Measurements from ENCODE around the gene TGFA. TPM values are rescaled to one million over a fixed set of nuclear protein-coding genes. Genes with fewer than 3 reads are reported as not detected.

The TGFA gene
- total RNA-seq, 1 donor from 2014 or later = not detected

GRCh38 chr2:70443078-70443465 lies 110.6 kb downstream of the TGFA start:
- H3K27ac ChIP-seq = no peak overlapping the region
- Mint-ChIP-seq H3K36me3 (no peaks in the 10 kb centered on the region), H3K9me3 (no peaks in the 10 kb centered on the region), H3K27ac (no peak overlapping the region), H3K4me3 (no peak overlapping the region), H3K27me3 (ENCODE audit: insufficient read depth, low read depth) (peaks cover 10% of the 10 kb centered on the region), H3K4me1 (peaks cover 12% of the 10 kb centered on the region)
- H3K36me3 ChIP-seq = no peaks in the 10 kb centered on the region
- H3K4me2 ChIP-seq = no peak overlapping the region
- no peak overlapping the region for H3K9ac ChIP-seq
- no peak overlapping the region for H2AFZ ChIP-seq (replicated peaks)
- no peaks in the 10 kb centered on the region for H3F3A ChIP-seq (ENCODE audit: low read depth)
- H4K20me1 ChIP-seq (ENCODE audit: low read depth) = no peaks in the 10 kb centered on the region
- no peaks in the 10 kb centered on the region for H3K9me3 ChIP-seq (ENCODE audit: low read depth)
- no peaks in the 10 kb centered on the region for H3K4me1 ChIP-seq
- no peaks in the 10 kb centered on the region for H3K27me3 ChIP-seq
- TF ChIP-seq EZH2 (IDR thresholded peaks at IDR 0.05) (no peak), CTCF (IDR thresholded peaks at IDR 0.05) (no peak), EZH2phosphoT487 (IDR thresholded peaks at IDR 0.05) (no peak)
- no peak overlapping the region for H3K4me3 ChIP-seq
- DNase-seq (ENCODE audit: low spot score) = no peak
- H3K79me2 ChIP-seq (ENCODE audit: low read depth) = no peaks in the 10 kb centered on the region

GRCh38 chr2:70442301-70443077 lies 111.1 kb downstream of the TGFA start:
- Histone ChIP-seq H3F3A (ENCODE audit: low read depth) (no peaks in the 10 kb centered on the region), H3K36me3 (no peaks in the 10 kb centered on the region), H3K4me1 (no peaks in the 10 kb centered on the region), H4K20me1 (ENCODE audit: low read depth) (no peaks in the 10 kb centered on the region), H3K79me2 (ENCODE audit: low read depth) (no peaks in the 10 kb centered on the region), H2AFZ (replicated peaks) (no peak overlapping the region), H3K9me3 (ENCODE audit: low read depth) (no peaks in the 10 kb centered on the region), H3K4me3 (no peak overlapping the region), H3K9ac (no peak overlapping the region), H3K27me3 (no peaks in the 10 kb centered on the region), H3K4me2 (no peak overlapping the region), H3K27ac (no peak overlapping the region)
- no peaks in the 10 kb centered on the region for H3K9me3 Mint-ChIP-seq
- H3K4me1 Mint-ChIP-seq = peaks cover 10% of the 10 kb centered on the region
- H3K27ac Mint-ChIP-seq = no peak overlapping the region
- no peak for TF ChIP-seq EZH2 (IDR thresholded peaks at IDR 0.05)
- no peak for TF ChIP-seq CTCF (IDR thresholded peaks at IDR 0.05)
- no peak for TF ChIP-seq EZH2phosphoT487 (IDR thresholded peaks at IDR 0.05)
- no peak overlapping the region for H3K4me3 Mint-ChIP-seq
- no peaks in the 10 kb centered on the region for H3K36me3 Mint-ChIP-seq
- no peak for DNase-seq (ENCODE audit: low spot score)
- H3K27me3 Mint-ChIP-seq (ENCODE audit: insufficient read depth, low read depth) = peaks cover 5% of the 10 kb centered on the region

- Mint-ChIP-seq H3K4me3 (no peak overlapping the region), H3K27ac (peak overlapping the region; percentile 43), H3K9me3 (no peaks in the 10 kb centered on the region), H3K27me3 (ENCODE audit: insufficient read depth, low read depth) (peaks cover 5% of the 10 kb centered on the region), H3K36me3 (no peaks in the 10 kb centered on the region), H3K4me1 (peaks cover 10% of the 10 kb centered on the region)
- Histone ChIP-seq H2AFZ (replicated peaks) (peak overlapping the region; percentile 83), H3F3A (ENCODE audit: low read depth) (no peaks in the 10 kb centered on the region), H3K9ac (no peak overlapping the region), H3K9me3 (ENCODE audit: low read depth) (no peaks in the 10 kb centered on the region), H3K36me3 (no peaks in the 10 kb centered on the region), H3K27ac (no peak overlapping the region), H3K4me2 (no peak overlapping the region), H3K27me3 (no peaks in the 10 kb centered on the region), H3K4me3 (no peak overlapping the region), H3K4me1 (no peaks in the 10 kb centered on the region), H3K79me2 (ENCODE audit: low read depth) (no peaks in the 10 kb centered on the region), H4K20me1 (ENCODE audit: low read depth) (no peaks in the 10 kb centered on the region)
- no peak for DNase-seq (ENCODE audit: low spot score)
- TF ChIP-seq CTCF (IDR thresholded peaks at IDR 0.05) = no peak
- no peak for TF ChIP-seq EZH2 (IDR thresholded peaks at IDR 0.05)
- no peak for TF ChIP-seq EZH2phosphoT487 (IDR thresholded peaks at IDR 0.05)
These were observed 113.0 kb downstream of the TGFA start for GRCh38 chr2:70440621-70441020.
